GM12878 (cell line): Measurements from ENCODE around the gene MEAF6. TPM values are rescaled to one million over a fixed set of nuclear protein-coding genes. Genes with fewer than 3 reads are reported as not detected.

ENCODE experiments used
- CEBPB ChIP-seq, 2 experiments: fragments of 150-350 bp in 1 of 2; IDR thresholded peaks; 2 replicates each; pipeline ENCODE4 v1.6.1; 2012 to 2014; ENCODE audit warnings: low read depth in 2 of 2, low read length in 2 of 2, borderline replicate concordance in 1 of 2, inconsistent platforms in 1 of 2
- CEBPZ ChIP-seq: fragments of 150-350 bp; IDR thresholded peaks from 2 replicates; pipeline ENCODE4 v1.6.1; 2016; ENCODE audit warnings: low read depth, low read length
- CREB1 ChIP-seq: IDR thresholded peaks from 2 replicates; pipeline ENCODE4 v1.6.1; 2012; ENCODE audit warnings: low read depth, mild to moderate bottlenecking, inconsistent platforms
- CREM ChIP-seq: IDR thresholded peaks from 2 replicates; pipeline ENCODE4 v1.6.1; 2014; ENCODE audit warnings: antibody characterized with exemption, low read depth
- HCFC1 ChIP-seq: fragments of 150-350 bp; IDR thresholded peaks from 2 replicates; pipeline ENCODE4 v1.6.1; 2014; ENCODE audit warnings: low read length
- IRF4 ChIP-seq: IDR thresholded peaks from 2 replicates; pipeline ENCODE4 v1.6.1; 2011; ENCODE audit warnings: low read depth, low read length
- KAT2A ChIP-seq: conservative IDR thresholded peaks from 2 replicates; pipeline ENCODE4 v1.6.1; 2011; ENCODE audit warnings: low read depth, low read length; ENCODE audit not compliant: control insufficient read depth
- MEF2B ChIP-seq: fragments of 450-650 bp; IDR thresholded peaks from 2 replicates; pipeline ENCODE4 v1.6.1; 2018; ENCODE audit warnings: mild to moderate bottlenecking, moderate library complexity; ENCODE audit not compliant: partially characterized antibody, poor library complexity, severe bottlenecking
- NFYB ChIP-seq: IDR thresholded peaks from 2 replicates; pipeline ENCODE4 v1.6.1; 2011; ENCODE audit warnings: low read depth, mild to moderate bottlenecking, low read length, improper control_type of control experiment, moderate library complexity; ENCODE audit not compliant: insufficient read depth
- POLR2AphosphoS2 ChIP-seq: IDR thresholded peaks from 2 replicates; pipeline ENCODE4 v1.6.1; 2011; ENCODE audit warnings: low read depth, mild to moderate bottlenecking, low read length, improper control_type of control experiment, moderate library complexity
- POLR2AphosphoS5 ChIP-seq: IDR thresholded peaks from 2 replicates; pipeline ENCODE4 v1.6.1; 2011; ENCODE audit warnings: mild to moderate bottlenecking, low read length, inconsistent platforms
- RBBP5 ChIP-seq: fragments of 200-600 bp; sonication (generic); conservative IDR thresholded peaks from 2 replicates; pipeline ENCODE4 v1.6.1; 2016
- RUNX3 ChIP-seq: IDR thresholded peaks from 2 replicates; pipeline ENCODE4 v1.6.1; 2012; ENCODE audit warnings: low read length, inconsistent platforms
- SIN3A ChIP-seq: IDR thresholded peaks from 2 replicates; pipeline ENCODE4 v1.6.1; 2012; ENCODE audit warnings: low read depth, low read length, improper control_type of control experiment
- SMARCA5 ChIP-seq: fragments of 450-650 bp; IDR thresholded peaks from 2 replicates; pipeline ENCODE4 v1.6.1; 2017; ENCODE audit warnings: mild to moderate bottlenecking
- SPI1 ChIP-seq: IDR thresholded peaks from 2 replicates; pipeline ENCODE4 v1.6.1; 2011; ENCODE audit warnings: low read depth, mild to moderate bottlenecking, low read length, moderate library complexity, borderline replicate concordance; ENCODE audit not compliant: insufficient read depth
- TCF12 ChIP-seq: IDR thresholded peaks from 2 replicates; pipeline ENCODE4 v1.6.1; 2011; ENCODE audit warnings: low read depth, mild to moderate bottlenecking, low read length
- YY1 ChIP-seq: IDR thresholded peaks from 2 replicates; pipeline ENCODE4 v1.6.1; 2011; ENCODE audit warnings: low read depth, mild to moderate bottlenecking, low read length
- ZSCAN29 ChIP-seq: fragments of 450-650 bp; IDR thresholded peaks from 2 replicates; pipeline ENCODE4 v1.6.1; 2017; ENCODE audit warnings: mild to moderate bottlenecking, moderate library complexity
- polyA plus RNA-seq, 11 experiments: library from polyadenylated mRNA; depleted of rRNA in 4 of 11; unstranded in 6 of 11; stranded (reverse) in 5 of 11; fragments of >200 nt; fragmentation: Nextera tagmentation in 4 of 11; fragmentation: Illumina TruSeq in 1 of 11; extraction: Ambion mirVana in 4 of 11; extraction: Trizol in 1 of 11; gene quantifications; 1 replicate in 1 of 11; 2 replicates in 10 of 11; pipeline versions ENCODE4 v1.2.1 to v1.2.3, GENCODE V29; 2011 to 2016; ENCODE audit warnings: inconsistent platforms in 2 of 11, missing spikeins in 2 of 11, low read depth in 1 of 11
- total RNA-seq, 4 experiments: library from RNA; depleted of rRNA in 3 of 4; stranded (reverse); fragments of >200 nt in 3 of 4; fragmentation: Illumina TruSeq in 1 of 4; extraction: Trizol in 1 of 4; gene quantifications; 2 replicates each; pipeline versions ENCODE4 v1.2.1 to v1.2.3, GENCODE V29; 2013 to 2021
- TF ChIP-seq, protein P1 (sequence below): fragments of 450-650 bp; IDR thresholded peaks from 2 replicates; pipeline ENCODE4 v1.6.1; 2016; ENCODE audit warnings: mild to moderate bottlenecking
- TF ChIP-seq, protein P2 (sequence below): fragments of 450-650 bp; IDR thresholded peaks from 2 replicates; pipeline ENCODE4 v1.6.1; 2017; ENCODE audit warnings: low read depth, mild to moderate bottlenecking, moderate library complexity
- TF ChIP-seq, protein P3 (sequence below): fragments of 450-650 bp; formaldehyde crosslinking; IDR thresholded peaks from 2 replicates; pipeline ENCODE4 v1.5.0; 2022; ENCODE audit warnings: mild to moderate bottlenecking, missing genetic modification characterization

The MEAF6 gene
- total and polyA plus RNA-seq, 10 of the 15 experiments (the other 5 are each of a cell fraction or from before 2014, with no cell fraction given): 30.8 to 75.0 (median 58.1) TPM

DNA sequence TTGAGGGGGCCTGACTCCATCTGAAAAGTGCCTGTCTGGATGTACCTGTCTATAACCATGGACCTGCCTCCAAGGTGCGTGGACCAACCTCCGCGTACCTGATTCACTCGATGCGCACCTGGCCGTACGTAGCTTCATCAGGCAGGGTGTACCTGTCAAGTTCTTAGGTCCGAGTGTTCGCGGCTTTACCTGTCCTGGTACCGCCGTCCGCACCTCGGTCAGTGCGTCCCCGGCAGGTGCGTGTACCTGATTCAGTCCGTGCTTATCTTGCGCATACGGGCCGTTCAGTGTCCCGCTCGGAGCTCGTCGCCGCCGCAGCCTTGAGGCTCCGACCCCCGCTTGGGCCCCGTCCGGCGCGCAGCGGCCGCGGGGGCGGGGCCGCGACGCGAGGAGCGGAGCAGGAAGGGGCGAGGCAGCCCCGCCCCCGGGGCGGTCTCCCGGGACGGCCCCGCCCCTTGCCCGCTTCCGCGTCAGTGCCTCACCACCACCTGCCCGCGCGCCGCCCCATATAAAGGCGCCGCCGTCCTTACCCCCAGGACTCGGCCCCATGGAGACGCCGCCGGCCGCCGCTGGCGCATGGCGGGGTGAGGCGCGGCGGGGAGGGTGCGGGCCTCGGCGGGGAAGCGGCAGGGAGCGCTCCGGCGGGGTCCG, 40.4 kb downstream of the MEAF6 start, which contains the start of gene ZC3H12A (continued):
- TF ChIP-seq NFYB (no peak), ZSCAN29 (no peak), CEBPB (IDR thresholded peaks at IDR 0.05; ENCODE audit: borderline replicate concordance in 1 of 2, low read depth in 2 of 2, low read length in 2 of 2) (no peak), CEBPZ (no peak), SPI1 (no peak), RBBP5 (no peak), KAT2A (no peak), CREM (peak; percentile 23; the same call in 1 of the 2 replicates), SIN3A (peak; percentile 61; the same call in 1 of the 2 replicates), MEF2B (no peak), RUNX3 (no peak), POLR2AphosphoS5 (peak; percentile 95), IRF4 (no peak), CREB1 (no peak), TCF12 (peak; percentile 77; the same call in 1 of the 2 replicates), HCFC1 (peak; percentile 33; the same call in 1 of the 2 replicates), SMARCA5 (0 out of 2 replicates have a peak, but pooled peaks have one; percentile 73), YY1 (peak; percentile 87), POLR2AphosphoS2 (peak; percentile 97)
- TF ChIP-seq, protein P1, sequence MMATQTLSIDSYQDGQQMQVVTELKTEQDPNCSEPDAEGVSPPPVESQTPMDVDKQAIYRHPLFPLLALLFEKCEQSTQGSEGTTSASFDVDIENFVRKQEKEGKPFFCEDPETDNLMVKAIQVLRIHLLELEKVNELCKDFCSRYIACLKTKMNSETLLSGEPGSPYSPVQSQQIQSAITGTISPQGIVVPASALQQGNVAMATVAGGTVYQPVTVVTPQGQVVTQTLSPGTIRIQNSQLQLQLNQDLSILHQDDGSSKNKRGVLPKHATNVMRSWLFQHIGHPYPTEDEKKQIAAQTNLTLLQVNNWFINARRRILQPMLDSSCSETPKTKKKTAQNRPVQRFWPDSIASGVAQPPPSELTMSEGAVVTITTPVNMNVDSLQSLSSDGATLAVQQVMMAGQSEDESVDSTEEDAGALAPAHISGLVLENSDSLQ: no peak
- TF ChIP-seq, protein P2, sequence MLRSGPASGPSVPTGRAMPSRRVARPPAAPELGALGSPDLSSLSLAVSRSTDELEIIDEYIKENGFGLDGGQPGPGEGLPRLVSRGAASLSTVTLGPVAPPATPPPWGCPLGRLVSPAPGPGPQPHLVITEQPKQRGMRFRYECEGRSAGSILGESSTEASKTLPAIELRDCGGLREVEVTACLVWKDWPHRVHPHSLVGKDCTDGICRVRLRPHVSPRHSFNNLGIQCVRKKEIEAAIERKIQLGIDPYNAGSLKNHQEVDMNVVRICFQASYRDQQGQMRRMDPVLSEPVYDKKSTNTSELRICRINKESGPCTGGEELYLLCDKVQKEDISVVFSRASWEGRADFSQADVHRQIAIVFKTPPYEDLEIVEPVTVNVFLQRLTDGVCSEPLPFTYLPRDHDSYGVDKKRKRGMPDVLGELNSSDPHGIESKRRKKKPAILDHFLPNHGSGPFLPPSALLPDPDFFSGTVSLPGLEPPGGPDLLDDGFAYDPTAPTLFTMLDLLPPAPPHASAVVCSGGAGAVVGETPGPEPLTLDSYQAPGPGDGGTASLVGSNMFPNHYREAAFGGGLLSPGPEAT: no peak
- TF ChIP-seq, protein P3, sequence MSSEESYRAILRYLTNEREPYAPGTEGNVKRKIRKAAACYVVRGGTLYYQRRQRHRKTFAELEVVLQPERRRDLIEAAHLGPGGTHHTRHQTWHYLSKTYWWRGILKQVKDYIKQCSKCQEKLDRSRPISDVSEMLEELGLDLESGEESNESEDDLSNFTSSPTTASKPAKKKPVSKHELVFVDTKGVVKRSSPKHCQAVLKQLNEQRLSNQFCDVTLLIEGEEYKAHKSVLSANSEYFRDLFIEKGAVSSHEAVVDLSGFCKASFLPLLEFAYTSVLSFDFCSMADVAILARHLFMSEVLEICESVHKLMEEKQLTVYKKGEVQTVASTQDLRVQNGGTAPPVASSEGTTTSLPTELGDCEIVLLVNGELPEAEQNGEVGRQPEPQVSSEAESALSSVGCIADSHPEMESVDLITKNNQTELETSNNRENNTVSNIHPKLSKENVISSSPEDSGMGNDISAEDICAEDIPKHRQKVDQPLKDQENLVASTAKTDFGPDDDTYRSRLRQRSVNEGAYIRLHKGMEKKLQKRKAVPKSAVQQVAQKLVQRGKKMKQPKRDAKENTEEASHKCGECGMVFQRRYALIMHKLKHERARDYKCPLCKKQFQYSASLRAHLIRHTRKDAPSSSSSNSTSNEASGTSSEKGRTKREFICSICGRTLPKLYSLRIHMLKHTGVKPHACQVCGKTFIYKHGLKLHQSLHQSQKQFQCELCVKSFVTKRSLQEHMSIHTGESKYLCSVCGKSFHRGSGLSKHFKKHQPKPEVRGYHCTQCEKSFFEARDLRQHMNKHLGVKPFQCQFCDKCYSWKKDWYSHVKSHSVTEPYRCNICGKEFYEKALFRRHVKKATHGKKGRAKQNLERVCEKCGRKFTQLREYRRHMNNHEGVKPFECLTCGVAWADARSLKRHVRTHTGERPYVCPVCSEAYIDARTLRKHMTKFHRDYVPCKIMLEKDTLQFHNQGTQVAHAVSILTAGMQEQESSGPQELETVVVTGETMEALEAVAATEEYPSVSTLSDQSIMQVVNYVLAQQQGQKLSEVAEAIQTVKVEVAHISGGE (CRISPR knock-in tag): no peak
